T-helper 17 cell (primary cell): ENCODE measurements around the gene ACVR1B. TPM values are rescaled to one million over a fixed set of nuclear protein-coding genes. Genes with fewer than 3 reads are reported as not detected.

Source experiments
- ATAC-seq: fragments of 150-1000 bp; cut with Tn5 transposase; 2 replicates; pipeline ENCODE4 v1.10.0; 2021; ENCODE audit warnings: mild to moderate bottlenecking, moderate library complexity
- DNase-seq, 3 donors: peaks; one replicate each; pipeline versions ENCODE4 v3.0.0 to v3.0.0-alpha.2; 2020 to 2021
- H3K9me3 ChIP-seq: one replicate; pipeline ENCODE4 v1.7.0; 2013; ENCODE audit warnings: low read length, mild to moderate bottlenecking; ENCODE audit not compliant: control insufficient read depth, poor library complexity, severe bottlenecking
- H3K27ac Mint-ChIP-seq: one replicate; pipeline ENCODE4 v1.8.0; 2022; ENCODE audit warnings: mild to moderate bottlenecking, moderate library complexity, mixed read lengths
- H3K27me3 Mint-ChIP-seq: one replicate; pipeline ENCODE4 v1.8.0; 2022; ENCODE audit warnings: mixed read lengths
- H3K36me3 Mint-ChIP-seq: one replicate; pipeline ENCODE4 v1.8.0; 2022; ENCODE audit warnings: low read depth, mixed read lengths
- H3K4me1 Mint-ChIP-seq: one replicate; pipeline ENCODE4 v1.8.0; 2022; ENCODE audit warnings: mild to moderate bottlenecking, mixed read lengths
- H3K4me3 Mint-ChIP-seq: one replicate; pipeline ENCODE4 v1.8.0; 2022; ENCODE audit warnings: mild to moderate bottlenecking, moderate library complexity, mixed read lengths
- total RNA-seq, 4 donors: library from RNA in 2 of 4; stranded (reverse) in 2 of 4; gene quantifications; one replicate each; pipeline ENCODE4 v1.2.3 and lab custom pipeline; 2022 to 2026

The ACVR1B gene
- total RNA-seq (1 to 10 TPM; 6.5 to 8.7 TPM), total RNA-seq (lab: John Stamatoyannopoulos, UW) (16.3 to 17.8 reads per million in 2 donors)

GRCh38 chr12:51951199-51951842 lies at the start of gene ACVR1B:
Gene ACVR1B (plus strand): TSS chr12:51951699. CDS start chr12:51951744, 45 bp downstream.
- Mint-ChIP-seq H3K27me3 (peaks cover 13% of the 10 kb centered on the region), H3K27ac (peak within 1 kb of the TSS; percentile 90), H3K36me3 (peaks cover 2% of the 10 kb centered on the region), H3K4me1 (peaks cover 31% of the 10 kb centered on the region), H3K4me3 (peak within 1 kb of the TSS; percentile 98)
- H3K9me3 ChIP-seq, result no peaks in the 10 kb centered on the region
- ATAC-seq (peak; percentile 97), DNase-seq (peak; percentile 82 to 89 (median 88))

GRCh38 chr12:51901881-51902280 lies 49.6 kb upstream of the ACVR1B start:
- Mint-ChIP-seq H3K27ac (no peak overlapping the region), H3K4me1 (peaks cover 4% of the 10 kb centered on the region), H3K36me3 (peaks cover 3% of the 10 kb centered on the region), H3K4me3 (no peak overlapping the region), H3K27me3 (peaks cover 24% of the 10 kb centered on the region)
- DNase-seq (no peak), ATAC-seq (no peak)
- no peaks in the 10 kb centered on the region for H3K9me3 ChIP-seq

- Mint-ChIP-seq H3K4me3 (no peak overlapping the region), H3K27ac (no peak overlapping the region), H3K27me3 (peaks cover 37% of the 10 kb centered on the region), H3K4me1 (peaks cover 2% of the 10 kb centered on the region), H3K36me3 (peaks cover 7% of the 10 kb centered on the region)
- no peaks in the 10 kb centered on the region for H3K9me3 ChIP-seq
- DNase-seq, result no peak
- no peak for ATAC-seq
Observed at GRCh38 chr12:51904951-51905470, 46.5 kb upstream of the ACVR1B start.

- Mint-ChIP-seq H3K4me1 (peaks cover 2% of the 10 kb centered on the region), H3K27me3 (peaks cover 39% of the 10 kb centered on the region), H3K4me3 (no peak overlapping the region), H3K36me3 (peaks cover 7% of the 10 kb centered on the region), H3K27ac (no peak overlapping the region)
- no peak for DNase-seq
- H3K9me3 ChIP-seq, result no peaks in the 10 kb centered on the region
- no peak for ATAC-seq
Observed at GRCh38 chr12:51905471-51906429, 45.7 kb upstream of the ACVR1B start.

GRCh38 chr12:51906430-51907082 lies 44.9 kb upstream of the ACVR1B start:
- peaks cover 39% of the 10 kb centered on the region for H3K27me3 Mint-ChIP-seq
- peaks cover 2% of the 10 kb centered on the region for H3K4me1 Mint-ChIP-seq
- peaks cover 6% of the 10 kb centered on the region for H3K36me3 Mint-ChIP-seq
- no peak overlapping the region for H3K4me3 Mint-ChIP-seq
- DNase-seq (no peak), ATAC-seq (no peak)
- no peaks in the 10 kb centered on the region for H3K9me3 ChIP-seq
- H3K27ac Mint-ChIP-seq, result no peak overlapping the region

GRCh38 chr12:51907083-51907855 lies 44.2 kb upstream of the ACVR1B start, which contains the start of gene ACVRL1:
Gene ACVRL1 (plus strand): TSS chr12:51907504. CDS start chr12:51912475, 4,971 bp downstream.
- peaks cover 42% of the 10 kb centered on the region for H3K27me3 Mint-ChIP-seq
- H3K4me1 Mint-ChIP-seq, result peaks cover 2% of the 10 kb centered on the region
- H3K27ac Mint-ChIP-seq, result no peak within 1 kb of the TSS
- DNase-seq (no peak), ATAC-seq (no peak)
- no peaks in the 10 kb centered on the region for H3K9me3 ChIP-seq
- H3K36me3 Mint-ChIP-seq, result peaks cover 4% of the 10 kb centered on the region
- peak within 1 kb of the TSS; percentile 21 for H3K4me3 Mint-ChIP-seq

GRCh38 chr12:51907856-51908425 lies 43.6 kb upstream of the ACVR1B start:
- Mint-ChIP-seq H3K36me3 (peaks cover 4% of the 10 kb centered on the region), H3K4me1 (peaks cover 2% of the 10 kb centered on the region), H3K4me3 (peak overlapping the region; percentile 21), H3K27me3 (peaks cover 44% of the 10 kb centered on the region), H3K27ac (no peak overlapping the region)
- ATAC-seq, result no peak
- no peaks in the 10 kb centered on the region for H3K9me3 ChIP-seq
- DNase-seq, result no peak

GRCh38 chr12:51908876-51909592 lies 42.5 kb upstream of the ACVR1B start:
- Mint-ChIP-seq H3K36me3 (peaks cover 4% of the 10 kb centered on the region), H3K27ac (no peak overlapping the region), H3K4me1 (peaks cover 2% of the 10 kb centered on the region), H3K27me3 (peaks cover 49% of the 10 kb centered on the region), H3K4me3 (no peak overlapping the region)
- no peaks in the 10 kb centered on the region for H3K9me3 ChIP-seq
- ATAC-seq (no peak), DNase-seq (no peak)

GRCh38 chr12:51910168-51910567 lies 41.3 kb upstream of the ACVR1B start:
- DNase-seq (no peak), ATAC-seq (no peak)
- H3K27ac Mint-ChIP-seq, result no peak overlapping the region
- H3K4me3 Mint-ChIP-seq, result no peak overlapping the region
- peaks cover 2% of the 10 kb centered on the region for H3K4me1 Mint-ChIP-seq
- H3K9me3 ChIP-seq, result no peaks in the 10 kb centered on the region
- H3K27me3 Mint-ChIP-seq, result peaks cover 50% of the 10 kb centered on the region
- H3K36me3 Mint-ChIP-seq, result peaks cover 4% of the 10 kb centered on the region

- Mint-ChIP-seq H3K4me3 (no peak overlapping the region), H3K36me3 (peaks cover 4% of the 10 kb centered on the region), H3K27me3 (peaks cover 51% of the 10 kb centered on the region), H3K27ac (no peak overlapping the region), H3K4me1 (peaks cover 2% of the 10 kb centered on the region)
- DNase-seq (no peak), ATAC-seq (no peak)
- H3K9me3 ChIP-seq, result no peaks in the 10 kb centered on the region
Observed at GRCh38 chr12:51910691-51911090, 40.8 kb upstream of the ACVR1B start.

- Mint-ChIP-seq H3K4me1 (no peaks in the 10 kb centered on the region), H3K4me3 (no peak overlapping the region), H3K36me3 (peaks cover 4% of the 10 kb centered on the region), H3K27me3 (peaks cover 46% of the 10 kb centered on the region), H3K27ac (no peak overlapping the region)
- DNase-seq (no peak), ATAC-seq (no peak)
- no peaks in the 10 kb centered on the region for H3K9me3 ChIP-seq
Observed at GRCh38 chr12:51911307-51911706, 40.2 kb upstream of the ACVR1B start.
